Activated T-cell treated with anti-CD3 and anti-CD28 coated beads for 24 hours (primary cell): Measurements from ENCODE around the gene BLOC1S3.
"Not testable (repeated sequence)": the region's sequence is repeated elsewhere in the genome, so short reads cannot be mapped to it uniquely, and the experiment has no call there.

Experiments
- DNase-seq: peaks from one replicate; pipeline ENCODE4 v3.0.0-alpha.2; 2020; ENCODE audit warnings: low read depth

BLOC1S3 gene

GRCh38 chr19:45224645-45225044 lies 46.1 kb downstream of the BLOC1S3 start:
- no peak for DNase-seq

- DNase-seq: not testable (repeated sequence)
Observed at GRCh38 chr19:45229056-45229455, 50.5 kb downstream of the BLOC1S3 start.
